NCI-H2227 (cell line): Measurements from ENCODE around the gene CTU2.

ENCODE experiments used
- DNase-seq: peaks from one replicate; lab custom pipeline; 2025; ENCODE audit not compliant: unreplicated experiment; lab: John Stamatoyannopoulos, UW

The CTU2 gene

GRCh38 chr16:88742896-88743605 is 36.7 kb downstream of the CTU2 start:
- DNase-seq = no peak

- peak; percentile 54 for DNase-seq
These were observed 37.6 kb downstream of the CTU2 start for GRCh38 chr16:88743693-88744576.

GRCh38 chr16:88744577-88745521 is 38.5 kb downstream of the CTU2 start:
- no peak for DNase-seq

- no peak for DNase-seq
These were observed 40.2 kb downstream of the CTU2 start for GRCh38 chr16:88746506-88746905.

GRCh38 chr16:88747588-88748301 is 41.4 kb downstream of the CTU2 start:
- no peak for DNase-seq

GRCh38 chr16:88748364-88748763 is 42.1 kb downstream of the CTU2 start:
- DNase-seq = no peak

- DNase-seq = no peak
These were observed 43.1 kb downstream of the CTU2 start for GRCh38 chr16:88749358-88749757.

- no peak for DNase-seq
These were observed 44.6 kb downstream of the CTU2 start for GRCh38 chr16:88750854-88751253.

GRCh38 chr16:88752386-88753002 is 46.2 kb downstream of the CTU2 start:
- no peak for DNase-seq

GRCh38 chr16:88753191-88753590 is 46.9 kb downstream of the CTU2 start:
- no peak for DNase-seq

GRCh38 chr16:88753602-88754001 is 47.3 kb downstream of the CTU2 start:
- DNase-seq = no peak

- no peak for DNase-seq
These were observed 48.0 kb downstream of the CTU2 start for GRCh38 chr16:88754109-88754911.

GRCh38 chr16:88754912-88755744 is 48.8 kb downstream of the CTU2 start:
- DNase-seq = no peak

- DNase-seq = no peak
These were observed 49.6 kb downstream of the CTU2 start for GRCh38 chr16:88755745-88756443.

- DNase-seq = no peak
These were observed 52.1 kb downstream of the CTU2 start for GRCh38 chr16:88758227-88758943.

GRCh38 chr16:88758944-88759244 is 52.6 kb downstream of the CTU2 start:
- no peak for DNase-seq

- DNase-seq = no peak
These were observed 53.1 kb downstream of the CTU2 start for GRCh38 chr16:88759245-88759975.
